Keratinocyte (primary cell): ENCODE measurements around the gene UCN2. TPM values are rescaled to one million over a fixed set of nuclear protein-coding genes. Genes with fewer than 3 reads are reported as not detected.

Experiments
- DNase-seq: peaks from one replicate; pipeline ENCODE4 v3.0.0-alpha.2; 2011; ENCODE audit warnings: low read depth, missing footprints, low spot score
- FAIRE-seq: peaks from 2 replicates; lab custom pipeline; 2011; peaks lifted over from hg19 to GRCh38; lab: Jason Lieb, UNC
- H2AFZ ChIP-seq: 2 replicates; pipeline ENCODE4 v1.6.0; 2012; ENCODE audit warnings: low read length, control low read depth, inconsistent platforms; ENCODE audit not compliant: control insufficient read depth
- H3K27ac ChIP-seq: 2 replicates; pipeline ENCODE4 v1.5.1; 2011; ENCODE audit warnings: low read length; ENCODE audit not compliant: control insufficient read depth, insufficient read depth
- H3K27me3 ChIP-seq: 3 replicates; pipeline ENCODE4 v1.6.0; 2011; ENCODE audit warnings: low read length; ENCODE audit not compliant: control insufficient read depth, insufficient read depth; ENCODE audit errors: extremely low read depth
- H3K36me3 ChIP-seq, 2 experiments: 2 replicates in 1 of 2; 3 replicates in 1 of 2; pipeline ENCODE4 v1.5.1; 2011; ENCODE audit warnings: low read length in 2 of 2, mild to moderate bottlenecking in 1 of 2; ENCODE audit not compliant: control insufficient read depth in 2 of 2, insufficient read depth in 2 of 2; ENCODE audit errors: extremely low read depth in 1 of 2
- H3K4me1 ChIP-seq: 3 replicates; pipeline ENCODE4 v1.5.1; 2011; ENCODE audit warnings: low read length; ENCODE audit not compliant: control insufficient read depth, insufficient read depth; ENCODE audit errors: extremely low read depth
- H3K4me2 ChIP-seq: 3 replicates; pipeline ENCODE4 v1.6.0; 2011; ENCODE audit warnings: low read depth, low read length; ENCODE audit not compliant: control insufficient read depth, insufficient read depth; ENCODE audit errors: extremely low read depth
- H3K4me3 ChIP-seq, 3 experiments: fragments of 200-600 bp in 1 of 3; sonication (generic) in 1 of 3; 2 replicates in 2 of 3; 3 replicates in 1 of 3; pipeline ENCODE4 v1.5.1; 2011 to 2016; ENCODE audit warnings: low read length in 3 of 3, mild to moderate bottlenecking in 3 of 3, control low read depth in 2 of 3, inconsistent platforms in 1 of 3, low read depth in 1 of 3, mixed read lengths in 1 of 3, mixed run types in 1 of 3, moderate library complexity in 1 of 3; ENCODE audit not compliant: control insufficient read depth in 2 of 3, insufficient read depth in 2 of 3; ENCODE audit errors: extremely low read depth in 1 of 3
- H3K79me2 ChIP-seq: 2 replicates; pipeline ENCODE4 v1.6.0; 2012; ENCODE audit warnings: low read length; ENCODE audit not compliant: control insufficient read depth, insufficient read depth
- H3K9ac ChIP-seq: 3 replicates; pipeline ENCODE4 v1.6.0; 2011; ENCODE audit warnings: low read length; ENCODE audit not compliant: control insufficient read depth, insufficient read depth; ENCODE audit errors: extremely low read depth
- H3K9me1 ChIP-seq: 3 replicates; pipeline ENCODE4 v1.6.0; 2011; ENCODE audit warnings: low read length; ENCODE audit not compliant: control insufficient read depth, insufficient read depth; ENCODE audit errors: extremely low read depth
- H3K9me3 ChIP-seq: 2 replicates; pipeline ENCODE4 v1.5.1; 2012; ENCODE audit warnings: low read depth, low read length; ENCODE audit not compliant: control insufficient read depth
- H4K20me1 ChIP-seq: 3 replicates; pipeline ENCODE4 v1.6.0; 2011; ENCODE audit warnings: low read length; ENCODE audit not compliant: control insufficient read depth, insufficient read depth; ENCODE audit errors: extremely low read depth
- EZH2 ChIP-seq: IDR thresholded peaks from one replicate; pipeline ENCODE4 v1.6.1; 2012; ENCODE audit warnings: inconsistent platforms, mild to moderate bottlenecking, low read length, moderate library complexity
- dilution Hi-C: fragments of 300-500 bp; cut with MboI; formaldehyde crosslinking; loops from one replicate; pipeline ENCODE4 v1.7.0; 2020; ENCODE audit warnings: low sequenced_read_pairs; ENCODE audit not compliant: extremely low pct_ligation_motif_present
- polyA plus RNA-seq, 5 experiments: library from polyadenylated mRNA; depleted of rRNA in 3 of 5; stranded (reverse) in 3 of 5; stranded (forward) in 1 of 5; unstranded in 1 of 5; fragments of >200 nt; gene quantifications; 1 replicate in 1 of 5; 2 replicates in 3 of 5; 3 replicates in 1 of 5; pipeline versions ENCODE4 v1.2.1 to v1.2.3, GENCODE V29; 2011 to 2012; ENCODE audit warnings: missing spikeins in 2 of 5, low read depth in 1 of 5, low replicate concordance in 1 of 5
- TF ChIP-seq, protein P1 (sequence below), 3 experiments: IDR thresholded peaks in 1 of 3; conservative IDR thresholded peaks in 1 of 3; optimal IDR thresholded peaks in 1 of 3; 2 replicates in 2 of 3; 3 replicates in 1 of 3; pipeline versions ENCODE3 to v1.5.1; 2011; ENCODE audit warnings: low read length in 3 of 3, mild to moderate bottlenecking in 3 of 3, moderate library complexity in 2 of 3, control low read depth in 1 of 3, inconsistent platforms in 1 of 3; ENCODE audit not compliant: insufficient read depth in 2 of 3; ENCODE audit errors: extremely low read depth in 1 of 3

The UCN2 gene
- polyA plus RNA-seq, 1 donor (not counting 4 experiments of a cell fraction or from before 2014, with no cell fraction given): 5.7 TPM

DNA sequence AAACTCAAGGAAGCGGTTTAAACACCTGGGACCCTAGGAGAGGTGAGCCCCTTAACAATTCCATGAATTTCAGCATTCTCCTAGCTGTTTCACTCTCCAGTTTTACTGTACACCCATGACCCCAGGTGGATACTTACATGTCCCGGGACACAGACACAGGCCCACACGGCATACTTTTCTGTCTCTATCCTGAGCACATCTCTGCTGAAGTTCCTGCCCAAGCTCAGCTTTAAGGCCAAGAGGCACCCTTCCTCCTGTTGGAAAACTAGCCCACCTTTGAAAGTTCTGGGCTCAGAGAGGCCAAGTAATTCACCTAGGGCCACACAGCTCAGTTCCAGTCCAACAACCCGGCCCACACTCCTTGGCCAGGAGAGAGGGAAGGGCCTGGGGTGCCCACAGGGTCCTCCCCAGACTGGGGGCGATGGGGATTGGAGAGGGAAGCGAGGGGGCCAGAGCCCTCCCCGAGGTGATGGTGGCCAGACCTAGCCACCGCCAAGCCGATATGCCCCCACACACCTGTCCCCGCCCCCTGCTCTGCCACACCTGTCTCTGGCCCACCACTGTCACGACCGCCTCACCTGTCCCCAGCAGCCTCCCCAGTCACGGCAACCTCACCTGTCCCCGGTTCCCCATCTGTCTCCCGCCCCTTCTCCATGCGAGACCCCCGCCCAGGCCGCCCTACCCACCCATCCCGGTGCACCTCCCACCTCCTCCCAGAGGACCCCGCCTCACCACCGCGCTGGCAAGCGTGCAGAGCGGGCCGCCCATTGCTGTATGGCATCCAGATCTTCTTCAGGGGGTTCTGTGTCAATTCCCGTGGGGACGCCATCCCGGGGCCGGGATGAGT, 7.4 kb downstream of the UCN2 start:
- Histone ChIP-seq H3K79me2 (no peaks in the 10 kb centered on the region), H3K9me3 (no peaks in the 10 kb centered on the region), H3K4me2 (peak overlapping the region; percentile 62), H3K9ac (peak overlapping the region; percentile 54), H3K9me1 (no peaks in the 10 kb centered on the region), H3K27ac (no peak overlapping the region), H3K36me3 (peaks cover 8 to 21% of the 10 kb centered on the region in 2 experiments), H3K27me3 (no peaks in the 10 kb centered on the region), H4K20me1 (peaks cover 9% of the 10 kb centered on the region), H3K4me3 (peak overlapping the region; percentile 39 to 63 (median 60)), H3K4me1 (peaks cover 32% of the 10 kb centered on the region), H2AFZ (peak overlapping the region; percentile 52)
- dilution Hi-C loops: no loop called here
- no peak for TF ChIP-seq EZH2
- TF ChIP-seq, protein P1, sequence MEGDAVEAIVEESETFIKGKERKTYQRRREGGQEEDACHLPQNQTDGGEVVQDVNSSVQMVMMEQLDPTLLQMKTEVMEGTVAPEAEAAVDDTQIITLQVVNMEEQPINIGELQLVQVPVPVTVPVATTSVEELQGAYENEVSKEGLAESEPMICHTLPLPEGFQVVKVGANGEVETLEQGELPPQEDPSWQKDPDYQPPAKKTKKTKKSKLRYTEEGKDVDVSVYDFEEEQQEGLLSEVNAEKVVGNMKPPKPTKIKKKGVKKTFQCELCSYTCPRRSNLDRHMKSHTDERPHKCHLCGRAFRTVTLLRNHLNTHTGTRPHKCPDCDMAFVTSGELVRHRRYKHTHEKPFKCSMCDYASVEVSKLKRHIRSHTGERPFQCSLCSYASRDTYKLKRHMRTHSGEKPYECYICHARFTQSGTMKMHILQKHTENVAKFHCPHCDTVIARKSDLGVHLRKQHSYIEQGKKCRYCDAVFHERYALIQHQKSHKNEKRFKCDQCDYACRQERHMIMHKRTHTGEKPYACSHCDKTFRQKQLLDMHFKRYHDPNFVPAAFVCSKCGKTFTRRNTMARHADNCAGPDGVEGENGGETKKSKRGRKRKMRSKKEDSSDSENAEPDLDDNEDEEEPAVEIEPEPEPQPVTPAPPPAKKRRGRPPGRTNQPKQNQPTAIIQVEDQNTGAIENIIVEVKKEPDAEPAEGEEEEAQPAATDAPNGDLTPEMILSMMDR (optimal IDR thresholded peaks at IDR 0.05 in 1 of 3, IDR thresholded peaks at IDR 0.05 in 1 of 3, conservative IDR thresholded peaks at IDR 0.05 in 1 of 3; ENCODE audit: extremely low read depth in 1 of 3, insufficient read depth in 2 of 3, low read length in 3 of 3): no peak
- no peak for DNase-seq
- no peak for FAIRE-seq

DNA sequence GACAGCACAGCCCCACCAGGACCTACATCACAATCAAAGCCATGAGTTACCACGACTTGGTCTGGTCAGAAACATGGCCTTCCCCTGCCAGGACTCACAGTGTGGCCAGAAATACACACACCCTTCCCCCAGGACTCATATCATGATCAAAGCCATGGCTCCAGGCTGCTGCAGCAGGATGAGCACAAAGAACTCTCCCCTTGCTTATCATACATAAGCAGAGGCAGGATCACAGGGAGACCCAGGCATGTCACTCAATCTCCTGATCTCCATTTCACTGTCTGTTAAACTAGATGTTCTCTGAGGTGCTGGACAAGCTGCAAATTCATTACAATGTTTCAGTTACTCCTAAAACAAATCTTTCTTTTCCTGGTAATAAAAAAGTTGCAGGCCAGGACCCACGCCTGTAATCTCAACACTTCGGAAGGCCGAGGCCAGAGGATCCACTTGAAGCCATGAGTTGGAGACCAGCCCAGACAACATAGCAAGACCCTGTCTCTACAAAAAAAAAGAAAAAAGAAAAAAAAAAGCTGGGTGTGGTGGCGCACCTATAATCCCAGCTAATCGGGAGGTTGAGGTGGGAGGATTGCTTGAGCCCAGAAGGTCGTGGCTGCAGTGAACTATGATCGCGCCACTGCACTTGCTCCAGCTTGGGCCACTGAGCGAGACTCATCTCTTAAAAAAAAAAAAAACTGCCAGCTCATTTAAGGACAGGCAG, 8.2 kb downstream of the UCN2 start:
- no peaks in the 10 kb centered on the region for H3K79me2 ChIP-seq
- DNase-seq: no peak
- H3K9me3 ChIP-seq: no peaks in the 10 kb centered on the region
- H3K4me2 ChIP-seq: peak overlapping the region; percentile 62
- FAIRE-seq: no peak
- TF ChIP-seq EZH2: no peak
- TF ChIP-seq, protein P1 (optimal IDR thresholded peaks at IDR 0.05 in 1 of 3, IDR thresholded peaks at IDR 0.05 in 1 of 3, conservative IDR thresholded peaks at IDR 0.05 in 1 of 3; ENCODE audit: extremely low read depth in 1 of 3, insufficient read depth in 2 of 3, low read length in 3 of 3): no peak
- peaks cover 32% of the 10 kb centered on the region for H3K4me1 ChIP-seq
- dilution Hi-C loops: no loop called here
- H4K20me1 ChIP-seq: peaks cover 8% of the 10 kb centered on the region
- no peak overlapping the region for H2AFZ ChIP-seq
- no peak overlapping the region for H3K27ac ChIP-seq
- peak overlapping the region; percentile 54 for H3K9ac ChIP-seq
- peak overlapping the region in 1 of 3 experiments; percentile 63 for H3K4me3 ChIP-seq
- no peaks in the 10 kb centered on the region for H3K9me1 ChIP-seq
- no peaks in the 10 kb centered on the region for H3K27me3 ChIP-seq
- H3K36me3 ChIP-seq: peaks cover 10 to 21% of the 10 kb centered on the region in 2 experiments
